Omental fat pad (tissue), 4 donors: ENCODE measurements around the gene SEPTIN7. TPM values are rescaled to one million over a fixed set of nuclear protein-coding genes. Genes with fewer than 3 reads are reported as not detected.

Source experiments
- ATAC-seq: fragments of 150-250 bp; one replicate; pipeline ENCODE4 v1.9.1; 2016; ENCODE audit warnings: mild to moderate bottlenecking, moderate library complexity; ENCODE audit not compliant: low FRiP score
- DNase-seq: peaks from one replicate; pipeline ENCODE4 v3.0.0-alpha.2; 2019; ENCODE audit warnings: low spot score
- total RNA-seq, 4 donors: library from RNA; depleted of rRNA; stranded (reverse); fragments of >200 nt; gene quantifications; one replicate each; pipeline ENCODE4 v1.1.0, GENCODE V29; 2016
- TF ChIP-seq, protein P1 (sequence below), 3 donors: fragments of 450-650 bp; IDR thresholded peaks; one replicate each; pipeline ENCODE4 v1.5.1; 2016 to 2017; ENCODE audit warnings: antibody characterized with exemption in 3 of 3, mild to moderate bottlenecking in 3 of 3, moderate library complexity in 2 of 3

SEPTIN7 gene
- total RNA-seq, 4 donors from 2014 or later: 157 to 252 (median 192) TPM

GRCh38 chr7:35776686-35777085 is 24.2 kb upstream of the SEPTIN7 start:
- ATAC-seq (no peak), DNase-seq (no peak)
- TF ChIP-seq, protein P1, sequence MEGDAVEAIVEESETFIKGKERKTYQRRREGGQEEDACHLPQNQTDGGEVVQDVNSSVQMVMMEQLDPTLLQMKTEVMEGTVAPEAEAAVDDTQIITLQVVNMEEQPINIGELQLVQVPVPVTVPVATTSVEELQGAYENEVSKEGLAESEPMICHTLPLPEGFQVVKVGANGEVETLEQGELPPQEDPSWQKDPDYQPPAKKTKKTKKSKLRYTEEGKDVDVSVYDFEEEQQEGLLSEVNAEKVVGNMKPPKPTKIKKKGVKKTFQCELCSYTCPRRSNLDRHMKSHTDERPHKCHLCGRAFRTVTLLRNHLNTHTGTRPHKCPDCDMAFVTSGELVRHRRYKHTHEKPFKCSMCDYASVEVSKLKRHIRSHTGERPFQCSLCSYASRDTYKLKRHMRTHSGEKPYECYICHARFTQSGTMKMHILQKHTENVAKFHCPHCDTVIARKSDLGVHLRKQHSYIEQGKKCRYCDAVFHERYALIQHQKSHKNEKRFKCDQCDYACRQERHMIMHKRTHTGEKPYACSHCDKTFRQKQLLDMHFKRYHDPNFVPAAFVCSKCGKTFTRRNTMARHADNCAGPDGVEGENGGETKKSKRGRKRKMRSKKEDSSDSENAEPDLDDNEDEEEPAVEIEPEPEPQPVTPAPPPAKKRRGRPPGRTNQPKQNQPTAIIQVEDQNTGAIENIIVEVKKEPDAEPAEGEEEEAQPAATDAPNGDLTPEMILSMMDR (IDR thresholded peaks at IDR 0.05): no peak

GRCh38 chr7:35777121-35777520 is 23.7 kb upstream of the SEPTIN7 start:
- no peak for ATAC-seq
- TF ChIP-seq, protein P1 (IDR thresholded peaks at IDR 0.05): no peak
- DNase-seq: no peak

- TF ChIP-seq, protein P1 (IDR thresholded peaks at IDR 0.05): no peak
- ATAC-seq: no peak
- no peak for DNase-seq
Observed at GRCh38 chr7:35780070-35780469, 20.8 kb upstream of the SEPTIN7 start.

- TF ChIP-seq, protein P1 (IDR thresholded peaks at IDR 0.05): no peak
- ATAC-seq: peak; percentile 48
- DNase-seq: no peak
Observed at GRCh38 chr7:35781200-35781701, 19.6 kb upstream of the SEPTIN7 start.

- ATAC-seq (no peak), DNase-seq (no peak)
- TF ChIP-seq, protein P1 (IDR thresholded peaks at IDR 0.05): no peak
Observed at GRCh38 chr7:35781767-35782515, 18.9 kb upstream of the SEPTIN7 start.

DNA sequence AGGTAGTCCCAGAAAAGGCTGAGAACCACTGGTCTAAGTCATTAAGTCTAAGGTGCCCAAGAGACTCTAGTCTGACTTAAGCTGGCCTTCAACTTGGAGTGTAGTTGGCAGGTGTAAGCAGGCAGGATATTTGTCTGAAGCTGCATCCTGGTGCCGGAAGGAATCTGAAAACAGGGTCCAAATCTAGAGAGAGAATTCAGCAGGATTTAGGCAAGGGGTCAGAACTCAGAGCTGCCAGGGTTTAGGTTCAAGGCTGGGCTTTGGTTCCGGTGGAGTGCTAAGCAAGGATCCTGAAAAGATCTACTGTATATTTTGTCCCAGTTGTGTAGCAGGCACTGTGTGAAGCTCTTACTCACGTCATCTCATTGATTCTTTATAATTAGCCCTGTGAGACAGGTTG is 16.5 kb upstream of the SEPTIN7 start:
- no peak for DNase-seq
- ATAC-seq: no peak
- TF ChIP-seq, protein P1 (IDR thresholded peaks at IDR 0.05): no peak

DNA sequence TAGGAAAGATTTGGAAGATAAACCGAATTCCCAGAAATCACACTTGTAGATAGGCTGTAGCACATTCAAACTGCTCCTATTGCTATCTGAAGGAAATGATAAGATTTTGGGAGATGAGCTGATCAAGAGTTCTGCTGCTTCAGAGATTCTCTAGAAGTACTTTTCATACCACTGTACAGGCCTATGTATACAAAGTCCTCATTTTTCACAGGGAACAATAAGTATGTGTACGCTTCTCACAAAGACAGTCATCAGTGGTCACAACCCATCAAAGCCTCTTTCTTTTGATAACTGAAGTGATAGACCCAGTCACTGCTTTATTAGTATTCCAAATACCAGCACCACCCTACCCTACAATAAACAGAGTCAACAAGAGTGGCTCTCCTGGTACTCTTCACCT is 15.6 kb upstream of the SEPTIN7 start:
- no peak for DNase-seq
- ATAC-seq: no peak
- TF ChIP-seq, protein P1 (IDR thresholded peaks at IDR 0.05): no peak
